Glutamatergic neuron (in vitro differentiated cells): ENCODE data around the gene MAJIN. TPM values are rescaled to one million over a fixed set of nuclear protein-coding genes. Genes with fewer than 3 reads are reported as not detected.

Source experiments
- DNase-seq: peaks from one replicate; pipeline ENCODE4 v3.0.0; 2022
- H3K27ac Mint-ChIP-seq: one replicate; pipeline ENCODE4 v1.8.0; 2020; ENCODE audit warnings: mild to moderate bottlenecking, mixed read lengths, inconsistent platforms; ENCODE audit not compliant: unreplicated experiment
- H3K27me3 Mint-ChIP-seq: one replicate; pipeline ENCODE4 v1.8.0; 2020; ENCODE audit warnings: mild to moderate bottlenecking, moderate library complexity, mixed read lengths, inconsistent platforms; ENCODE audit not compliant: unreplicated experiment
- H3K36me3 Mint-ChIP-seq: one replicate; pipeline ENCODE4 v1.8.0; 2020; ENCODE audit warnings: mild to moderate bottlenecking, mixed read lengths, inconsistent platforms; ENCODE audit not compliant: unreplicated experiment
- H3K4me1 Mint-ChIP-seq: one replicate; pipeline ENCODE4 v1.8.0; 2020; ENCODE audit warnings: mild to moderate bottlenecking, low read depth, mixed read lengths, inconsistent platforms; ENCODE audit not compliant: unreplicated experiment
- H3K4me3 Mint-ChIP-seq: one replicate; pipeline ENCODE4 v1.8.0; 2020; ENCODE audit warnings: mild to moderate bottlenecking, mixed read lengths, inconsistent platforms; ENCODE audit not compliant: unreplicated experiment
- H3K9me3 Mint-ChIP-seq: one replicate; pipeline ENCODE4 v1.8.0; 2020; ENCODE audit warnings: mild to moderate bottlenecking, moderate library complexity, mixed read lengths, inconsistent platforms; ENCODE audit not compliant: unreplicated experiment
- total RNA-seq: library from RNA; stranded (reverse); fragmentation: NEBNext Ultra II Directional; extraction: Animal tissue kit (Norgen Biotek cat#: 25700); gene quantifications from one replicate; pipeline ENCODE4 v1.2.1, GENCODE V29; 2021; ENCODE audit not compliant: unreplicated experiment
- TF ChIP-seq, protein P1 (sequence below): fragments of 200-600 bp; sonication (generic); IDR thresholded peaks from one replicate; pipeline ENCODE4 v1.5.0; 2021; ENCODE audit not compliant: partially characterized antibody, unreplicated experiment

The MAJIN gene
- total RNA-seq, 1 donor from 2014 or later: not detected

DNA sequence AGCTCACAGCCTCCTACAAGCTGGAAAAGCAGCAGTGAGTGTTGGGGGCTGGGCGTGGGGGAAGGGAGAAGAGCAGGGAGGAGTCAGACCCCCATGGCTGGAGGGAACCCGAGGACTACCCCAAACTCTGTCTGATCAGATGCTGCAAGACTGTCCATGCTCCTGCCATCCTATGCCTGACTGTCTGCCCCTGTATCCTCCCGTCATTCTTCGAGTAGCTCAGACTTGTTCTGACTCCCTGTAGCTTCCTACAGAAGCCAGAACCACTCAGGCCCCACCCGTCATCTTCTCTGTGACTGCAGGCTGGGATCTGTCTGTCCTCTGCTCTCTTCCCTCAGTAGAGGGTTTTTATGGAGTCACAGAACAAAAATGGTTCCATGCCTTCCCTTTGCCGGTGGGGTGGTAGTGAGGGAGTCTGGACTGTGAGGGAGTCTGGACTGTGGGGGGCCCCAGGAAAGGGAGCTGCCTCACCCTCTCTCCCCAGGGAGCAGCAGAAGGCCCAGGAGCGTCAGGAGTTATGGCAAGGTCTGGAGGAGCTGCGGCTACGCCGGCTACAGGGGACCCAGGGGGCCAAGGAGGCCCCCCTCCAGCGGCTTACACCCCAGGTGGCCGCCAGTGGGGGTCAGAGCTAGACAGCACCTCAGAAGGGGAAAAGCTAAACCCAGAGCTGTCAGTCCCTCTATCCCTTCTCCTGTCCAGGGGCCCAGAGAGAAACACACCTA is 38.5 kb downstream of the MAJIN start:
- peaks cover 15% of the 10 kb centered on the region for H3K9me3 Mint-ChIP-seq
- DNase-seq: no peak
- TF ChIP-seq, protein P1, sequence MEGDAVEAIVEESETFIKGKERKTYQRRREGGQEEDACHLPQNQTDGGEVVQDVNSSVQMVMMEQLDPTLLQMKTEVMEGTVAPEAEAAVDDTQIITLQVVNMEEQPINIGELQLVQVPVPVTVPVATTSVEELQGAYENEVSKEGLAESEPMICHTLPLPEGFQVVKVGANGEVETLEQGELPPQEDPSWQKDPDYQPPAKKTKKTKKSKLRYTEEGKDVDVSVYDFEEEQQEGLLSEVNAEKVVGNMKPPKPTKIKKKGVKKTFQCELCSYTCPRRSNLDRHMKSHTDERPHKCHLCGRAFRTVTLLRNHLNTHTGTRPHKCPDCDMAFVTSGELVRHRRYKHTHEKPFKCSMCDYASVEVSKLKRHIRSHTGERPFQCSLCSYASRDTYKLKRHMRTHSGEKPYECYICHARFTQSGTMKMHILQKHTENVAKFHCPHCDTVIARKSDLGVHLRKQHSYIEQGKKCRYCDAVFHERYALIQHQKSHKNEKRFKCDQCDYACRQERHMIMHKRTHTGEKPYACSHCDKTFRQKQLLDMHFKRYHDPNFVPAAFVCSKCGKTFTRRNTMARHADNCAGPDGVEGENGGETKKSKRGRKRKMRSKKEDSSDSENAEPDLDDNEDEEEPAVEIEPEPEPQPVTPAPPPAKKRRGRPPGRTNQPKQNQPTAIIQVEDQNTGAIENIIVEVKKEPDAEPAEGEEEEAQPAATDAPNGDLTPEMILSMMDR: no peak

DNA sequence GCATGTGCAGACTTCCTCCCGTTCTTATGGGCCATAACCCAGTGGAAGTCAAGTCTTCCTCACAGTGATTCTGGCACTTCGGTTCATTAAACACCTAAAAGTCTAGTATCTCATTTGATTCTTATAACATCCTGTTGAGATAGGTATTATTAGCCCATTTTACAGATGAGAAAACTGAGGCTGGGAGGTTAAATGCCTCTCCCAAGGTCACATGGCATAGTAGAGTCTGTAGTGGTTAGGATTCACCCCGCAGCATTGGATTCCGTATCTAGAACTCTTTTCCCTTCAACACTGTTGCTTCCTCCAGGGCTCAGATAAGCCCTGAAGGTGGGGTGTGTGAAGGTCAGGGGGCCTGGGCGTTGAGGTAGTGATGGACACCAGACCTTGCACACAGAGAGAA is 39.6 kb downstream of the MAJIN start:
- no peak overlapping the region for H3K4me3 Mint-ChIP-seq
- peaks cover 15% of the 10 kb centered on the region for H3K36me3 Mint-ChIP-seq
- peak overlapping the region; percentile 38 for H3K27ac Mint-ChIP-seq

More for the DNA sequence above, 38.5 kb downstream of the MAJIN start:
- peaks cover 12% of the 10 kb centered on the region for H3K27me3 Mint-ChIP-seq
- peaks cover 43% of the 10 kb centered on the region for H3K4me1 Mint-ChIP-seq
- H3K27ac Mint-ChIP-seq: peak overlapping the region; percentile 64
- H3K4me3 Mint-ChIP-seq: peak overlapping the region; percentile 38
- H3K36me3 Mint-ChIP-seq: peaks cover 15% of the 10 kb centered on the region

DNA sequence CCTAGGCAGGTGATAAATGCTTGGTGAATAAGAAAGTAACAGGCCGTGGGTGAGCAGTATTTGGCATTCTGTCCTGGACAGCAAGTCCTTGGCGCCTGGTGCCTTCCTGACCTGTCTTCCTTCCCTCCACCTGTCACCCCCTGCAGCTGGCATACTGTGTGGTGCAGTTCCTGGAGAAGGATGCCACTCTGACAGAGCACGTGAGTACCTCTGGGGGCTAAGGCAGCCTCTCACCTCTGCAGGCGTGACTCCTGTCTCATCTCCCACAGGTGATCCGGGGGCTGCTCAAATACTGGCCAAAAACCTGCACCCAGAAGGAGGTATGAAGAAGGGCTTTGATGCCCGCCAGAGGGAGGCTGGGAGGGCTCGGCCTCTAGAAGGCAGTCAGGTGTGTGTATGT is 40.6 kb downstream of the MAJIN start:
- no peak overlapping the region for H3K4me3 Mint-ChIP-seq
- DNase-seq: no peak
- no peak overlapping the region for H3K27ac Mint-ChIP-seq
- peaks cover 30% of the 10 kb centered on the region for H3K4me1 Mint-ChIP-seq
- peaks cover 11% of the 10 kb centered on the region for H3K9me3 Mint-ChIP-seq
- peaks cover 10% of the 10 kb centered on the region for H3K27me3 Mint-ChIP-seq
- TF ChIP-seq, protein P1: no peak
- H3K36me3 Mint-ChIP-seq: peaks cover 15% of the 10 kb centered on the region

More for the DNA sequence above, 39.6 kb downstream of the MAJIN start:
- Mint-ChIP-seq H3K4me1 (peaks cover 32% of the 10 kb centered on the region), H3K9me3 (peaks cover 12% of the 10 kb centered on the region), H3K27me3 (peaks cover 10% of the 10 kb centered on the region)
- TF ChIP-seq, protein P1: no peak
- DNase-seq: no peak

DNA sequence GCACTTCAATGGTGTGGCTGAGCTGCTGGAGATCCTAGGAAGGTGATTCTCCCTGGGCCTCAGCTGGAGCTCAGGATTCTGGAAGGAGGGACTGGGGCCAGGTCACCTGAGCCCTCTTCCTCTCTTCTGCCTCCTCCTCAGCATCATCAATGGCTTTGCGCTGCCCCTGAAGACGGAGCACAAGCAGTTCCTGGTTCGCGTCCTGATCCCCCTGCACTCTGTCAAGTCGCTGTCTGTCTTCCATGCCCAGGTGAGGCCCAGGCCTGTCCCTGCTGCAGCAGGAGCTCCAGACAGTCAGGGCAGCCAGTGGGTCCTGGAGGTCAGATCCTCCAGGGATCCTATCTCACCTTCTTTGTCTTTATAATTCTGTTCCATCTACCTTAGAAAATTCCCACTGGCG is 41.6 kb downstream of the MAJIN start:
- H3K27me3 Mint-ChIP-seq: peaks cover 3% of the 10 kb centered on the region
- H3K4me3 Mint-ChIP-seq: no peak overlapping the region
- H3K9me3 Mint-ChIP-seq: peaks cover 5% of the 10 kb centered on the region
- no peak overlapping the region for H3K27ac Mint-ChIP-seq
- peaks cover 23% of the 10 kb centered on the region for H3K4me1 Mint-ChIP-seq
- TF ChIP-seq, protein P1: no peak
- no peak for DNase-seq
- H3K36me3 Mint-ChIP-seq: peaks cover 15% of the 10 kb centered on the region

DNA sequence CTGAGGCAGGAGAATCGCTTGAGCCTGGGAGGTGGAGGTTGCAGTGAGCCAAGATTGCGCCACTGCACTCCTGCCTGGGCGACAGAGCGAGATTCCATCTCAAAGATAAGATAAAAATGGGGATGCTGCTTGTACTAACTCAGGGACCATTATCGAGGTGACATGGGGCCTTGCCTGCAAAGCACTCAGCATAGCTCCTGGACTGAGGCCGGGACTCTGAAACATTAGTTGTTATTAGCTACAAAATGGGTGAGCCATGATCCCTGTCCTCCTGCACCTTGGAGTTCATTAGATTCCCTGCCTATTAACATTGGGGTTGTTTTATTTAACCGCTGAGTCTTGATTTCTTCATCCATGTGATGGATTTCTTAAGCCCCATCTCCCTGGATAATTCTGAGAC is 42.3 kb downstream of the MAJIN start:
- DNase-seq: no peak
- H3K27me3 Mint-ChIP-seq: peaks cover 6% of the 10 kb centered on the region
- no peak overlapping the region for H3K27ac Mint-ChIP-seq
- H3K9me3 Mint-ChIP-seq: peaks cover 3% of the 10 kb centered on the region
- no peak overlapping the region for H3K4me3 Mint-ChIP-seq
- H3K4me1 Mint-ChIP-seq: peaks cover 16% of the 10 kb centered on the region
- TF ChIP-seq, protein P1: no peak
- peaks cover 15% of the 10 kb centered on the region for H3K36me3 Mint-ChIP-seq
